Measurements from ENCODE around the gene SLC25A31. TPM values are rescaled to one million over a fixed set of nuclear protein-coding genes. Genes with fewer than 3 reads are reported as not detected.

SLC25A31 gene
- total and polyA plus RNA-seq, 10 of the 15 experiments (the other 5 are each of a cell fraction or from before 2014, with no cell fraction given), result not detected

DNA sequence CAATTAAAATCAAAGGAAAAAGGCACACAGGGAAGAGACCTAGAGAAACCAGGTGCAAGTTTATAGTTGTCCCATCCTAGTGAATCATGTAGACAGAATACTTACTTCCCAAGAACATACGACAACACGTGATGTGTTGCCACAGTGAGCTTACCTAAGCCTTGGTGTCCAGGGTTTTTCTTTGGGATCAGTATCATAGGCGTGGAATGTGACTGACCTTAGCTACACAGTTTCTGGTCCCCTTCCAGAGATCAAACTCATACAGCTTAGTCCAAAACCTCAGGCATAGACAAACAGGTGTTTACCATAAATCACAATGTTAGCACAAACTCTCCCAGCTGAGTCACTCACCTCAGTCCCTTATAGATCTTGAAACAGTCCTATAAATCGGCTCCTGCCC is 17.7 kb downstream of the SLC25A31 start:
- Histone ChIP-seq H2AFZ (ENCODE audit: control insufficient read depth, low read depth, low read length) (no peak overlapping the region), H3K9me3 (replicated peaks; ENCODE audit: control insufficient read depth, insufficient read depth, low read length) (peaks cover 8% of the 10 kb centered on the region), H3K79me2 (ENCODE audit: control insufficient read depth, insufficient read depth, low read length) (no peaks in the 10 kb centered on the region), H3K36me3 (ENCODE audit: control insufficient read depth in 2 of 2, insufficient read depth in 2 of 2, low read length in 1 of 2) (no peaks in the 10 kb centered on the region; a peak in 1 of 4 replicates), H3K4me1 (ENCODE audit: control insufficient read depth, insufficient read depth, low read length) (no peaks in the 10 kb centered on the region), H3K9ac (ENCODE audit: control insufficient read depth, insufficient read depth, low read length) (no peak overlapping the region), H3K27me3 (replicated peaks in 1 of 2; ENCODE audit: control insufficient read depth in 2 of 2, insufficient read depth in 2 of 2, low read length in 1 of 2) (no peaks in the 10 kb centered on the region), H3K27ac (ENCODE audit: control insufficient read depth, insufficient read depth) (no peak overlapping the region), H3K4me2 (ENCODE audit: control insufficient read depth, insufficient read depth) (no peak overlapping the region), H3K4me3 (no peak overlapping the region), H4K20me1 (ENCODE audit: control insufficient read depth, insufficient read depth) (no peaks in the 10 kb centered on the region)
- SMC1A ChIA-PET (ENCODE audit: uncharacterized antibody, unreplicated experiment), result interaction anchor here (0.6 to 1.3 kb wide), 4 partner anchors 9 to 303 kb away, joined by 3 to 4 read pairs (median 3); no protein-coding TSS in a partner anchor
- in situ Hi-C loops (cut with MboI) (no loop called here), intact Hi-C loops (cut with micrococcal nuclease; ENCODE audit: unreplicated experiment) (no loop called here)
- DNase-seq (ENCODE audit: low read depth, low spot score), result no peak
- TF ChIP-seq, protein P1, sequence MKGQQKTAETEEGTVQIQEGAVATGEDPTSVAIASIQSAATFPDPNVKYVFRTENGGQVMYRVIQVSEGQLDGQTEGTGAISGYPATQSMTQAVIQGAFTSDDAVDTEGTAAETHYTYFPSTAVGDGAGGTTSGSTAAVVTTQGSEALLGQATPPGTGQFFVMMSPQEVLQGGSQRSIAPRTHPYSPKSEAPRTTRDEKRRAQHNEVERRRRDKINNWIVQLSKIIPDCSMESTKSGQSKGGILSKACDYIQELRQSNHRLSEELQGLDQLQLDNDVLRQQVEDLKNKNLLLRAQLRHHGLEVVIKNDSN (IDR thresholded peaks at IDR 0.05; ENCODE audit: borderline replicate concordance, extremely low read length, insufficient read depth, low read depth, low read length), result no peak
- TF ChIP-seq, protein P2, sequence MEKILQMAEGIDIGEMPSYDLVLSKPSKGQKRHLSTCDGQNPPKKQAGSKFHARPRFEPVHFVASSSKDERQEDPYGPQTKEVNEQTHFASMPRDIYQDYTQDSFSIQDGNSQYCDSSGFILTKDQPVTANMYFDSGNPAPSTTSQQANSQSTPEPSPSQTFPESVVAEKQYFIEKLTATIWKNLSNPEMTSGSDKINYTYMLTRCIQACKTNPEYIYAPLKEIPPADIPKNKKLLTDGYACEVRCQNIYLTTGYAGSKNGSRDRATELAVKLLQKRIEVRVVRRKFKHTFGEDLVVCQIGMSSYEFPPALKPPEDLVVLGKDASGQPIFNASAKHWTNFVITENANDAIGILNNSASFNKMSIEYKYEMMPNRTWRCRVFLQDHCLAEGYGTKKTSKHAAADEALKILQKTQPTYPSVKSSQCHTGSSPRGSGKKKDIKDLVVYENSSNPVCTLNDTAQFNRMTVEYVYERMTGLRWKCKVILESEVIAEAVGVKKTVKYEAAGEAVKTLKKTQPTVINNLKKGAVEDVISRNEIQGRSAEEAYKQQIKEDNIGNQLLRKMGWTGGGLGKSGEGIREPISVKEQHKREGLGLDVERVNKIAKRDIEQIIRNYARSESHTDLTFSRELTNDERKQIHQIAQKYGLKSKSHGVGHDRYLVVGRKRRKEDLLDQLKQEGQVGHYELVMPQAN (conservative IDR thresholded peaks at IDR 0.05), result no peak
- POLR2A ChIA-PET, result no interaction called here
- FAIRE-seq, result no peak
- no TSS peak for BruUV-seq (replicated peaks)
- WGBS (ENCODE audit: insufficient coverage, insufficient replicate concordance, low lambda C conversion rate, missing lambda C conversion rate), result 43% methylated on average over 4 of the region's 4 CpGs
- CTCF ChIA-PET, result no interaction called here
- RAD21 ChIA-PET (ENCODE audit: unreplicated experiment), result no interaction called here
- no peak for ATAC-seq

- H3K36me3 ChIP-seq (ENCODE audit: control insufficient read depth in 2 of 2, insufficient read depth in 2 of 2, low read length in 1 of 2), result no peaks in the 10 kb centered on the region; a peak in 1 of 4 replicates
- CTCF ChIA-PET, result interaction anchor here (1.1 kb wide), 1 partner anchor 105 kb away, joined by 6 read pairs; no protein-coding TSS in a partner anchor
- H3K4me3 ChIP-seq, result no peak overlapping the region
- no peaks in the 10 kb centered on the region for H3K27me3 ChIP-seq (replicated peaks in 1 of 2; ENCODE audit: control insufficient read depth in 2 of 2, insufficient read depth in 2 of 2, low read length in 1 of 2)
- H3K27ac ChIP-seq (ENCODE audit: control insufficient read depth, insufficient read depth), result no peak overlapping the region
- H3K4me1 ChIP-seq (ENCODE audit: control insufficient read depth, insufficient read depth, low read length), result no peaks in the 10 kb centered on the region
- POLR2A ChIA-PET, result interaction anchor here (0.6 kb wide), 1 partner anchor 27 kb away, joined by 4 read pairs; no protein-coding TSS in a partner anchor
- no TSS peak for BruUV-seq (replicated peaks)
- H3K79me2 ChIP-seq (ENCODE audit: control insufficient read depth, insufficient read depth, low read length), result no peaks in the 10 kb centered on the region
- RAD21 ChIA-PET (ENCODE audit: unreplicated experiment), result no interaction called here
- SMC1A ChIA-PET (ENCODE audit: uncharacterized antibody, unreplicated experiment), result interaction anchor here (1.8 kb wide), 1 partner anchor 16 kb away, joined by 7 read pairs; no protein-coding TSS in a partner anchor
- no peak overlapping the region for H2AFZ ChIP-seq (ENCODE audit: control insufficient read depth, low read depth, low read length)
- no peak for TF ChIP-seq HDAC2 (IDR thresholded peaks at IDR 0.05)
- TF ChIP-seq CBX5 (IDR thresholded peaks at IDR 0.05; ENCODE audit: low read depth), result peak; percentile 93; the same call in 1 of the 2 replicates
- TF ChIP-seq, protein P3, sequence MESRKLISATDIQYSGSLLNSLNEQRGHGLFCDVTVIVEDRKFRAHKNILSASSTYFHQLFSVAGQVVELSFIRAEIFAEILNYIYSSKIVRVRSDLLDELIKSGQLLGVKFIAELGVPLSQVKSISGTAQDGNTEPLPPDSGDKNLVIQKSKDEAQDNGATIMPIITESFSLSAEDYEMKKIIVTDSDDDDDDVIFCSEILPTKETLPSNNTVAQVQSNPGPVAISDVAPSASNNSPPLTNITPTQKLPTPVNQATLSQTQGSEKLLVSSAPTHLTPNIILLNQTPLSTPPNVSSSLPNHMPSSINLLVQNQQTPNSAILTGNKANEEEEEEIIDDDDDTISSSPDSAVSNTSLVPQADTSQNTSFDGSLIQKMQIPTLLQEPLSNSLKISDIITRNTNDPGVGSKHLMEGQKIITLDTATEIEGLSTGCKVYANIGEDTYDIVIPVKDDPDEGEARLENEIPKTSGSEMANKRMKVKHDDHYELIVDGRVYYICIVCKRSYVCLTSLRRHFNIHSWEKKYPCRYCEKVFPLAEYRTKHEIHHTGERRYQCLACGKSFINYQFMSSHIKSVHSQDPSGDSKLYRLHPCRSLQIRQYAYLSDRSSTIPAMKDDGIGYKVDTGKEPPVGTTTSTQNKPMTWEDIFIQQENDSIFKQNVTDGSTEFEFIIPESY (IDR thresholded peaks at IDR 0.05), result peak; percentile 79; the same call in 1 of the 2 replicates
- FAIRE-seq (no peak), ATAC-seq (no peak), DNase-seq (ENCODE audit: low read depth, low spot score) (no peak)
- in situ Hi-C loops (cut with MboI), result no loop called here
- peaks cover 8% of the 10 kb centered on the region for H3K9me3 ChIP-seq (replicated peaks; ENCODE audit: control insufficient read depth, insufficient read depth, low read length)
- no peak overlapping the region for H3K4me2 ChIP-seq (ENCODE audit: control insufficient read depth, insufficient read depth)
- WGBS (ENCODE audit: insufficient coverage, insufficient replicate concordance, low lambda C conversion rate, missing lambda C conversion rate), result 50% methylated on average over 2 of the region's 2 CpGs
- intact Hi-C loops (cut with micrococcal nuclease; ENCODE audit: unreplicated experiment), result no loop called here
- H3K9ac ChIP-seq (ENCODE audit: control insufficient read depth, insufficient read depth, low read length), result no peak overlapping the region
- no peaks in the 10 kb centered on the region for H4K20me1 ChIP-seq (ENCODE audit: control insufficient read depth, insufficient read depth)
These were observed 18.8 kb downstream of the SLC25A31 start for GRCh38 chr4:127748957-127749356.

All from GM12878 (cell line).